Prostate gland (tissue), 1 donor: ENCODE data around the gene SCMH1.
"Not testable (repeated sequence)": the region's sequence is repeated elsewhere in the genome, so short reads cannot be mapped to it uniquely, and the experiment has no call there.

Source experiments
- POLR2A ChIP-seq: fragments of 450-650 bp; IDR thresholded peaks from one replicate; pipeline ENCODE4 v1.6.1; 2016; ENCODE audit warnings: antibody characterized with exemption, mild to moderate bottlenecking
- POLR2AphosphoS5 ChIP-seq: sonication (generic); formaldehyde crosslinking; IDR thresholded peaks from one replicate; pipeline ENCODE4 v1.6.1; 2017; ENCODE audit warnings: antibody characterized with exemption

DNA sequence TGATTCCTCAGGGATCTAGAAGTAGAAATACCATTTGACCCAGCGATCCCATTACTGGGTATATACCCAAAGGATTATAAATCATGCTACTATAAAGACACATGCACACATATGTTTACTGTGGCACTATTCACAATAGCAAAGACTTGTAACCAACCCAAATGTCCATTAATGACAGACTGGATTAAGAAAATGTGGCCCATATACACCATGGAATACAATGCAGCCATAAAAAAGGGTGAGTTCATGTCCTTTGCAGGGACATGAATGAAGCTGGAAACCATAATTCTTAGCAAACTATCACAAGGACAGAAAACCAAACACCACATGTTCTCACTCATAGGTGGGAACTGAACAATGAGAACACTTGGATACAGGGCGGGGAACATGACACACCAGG, 30.5 kb downstream of the SCMH1 start:
- TF ChIP-seq POLR2A, POLR2AphosphoS5: not testable (repeated sequence)
